ENCODE data around the gene LRRN4CL.

The LRRN4CL gene

DNA sequence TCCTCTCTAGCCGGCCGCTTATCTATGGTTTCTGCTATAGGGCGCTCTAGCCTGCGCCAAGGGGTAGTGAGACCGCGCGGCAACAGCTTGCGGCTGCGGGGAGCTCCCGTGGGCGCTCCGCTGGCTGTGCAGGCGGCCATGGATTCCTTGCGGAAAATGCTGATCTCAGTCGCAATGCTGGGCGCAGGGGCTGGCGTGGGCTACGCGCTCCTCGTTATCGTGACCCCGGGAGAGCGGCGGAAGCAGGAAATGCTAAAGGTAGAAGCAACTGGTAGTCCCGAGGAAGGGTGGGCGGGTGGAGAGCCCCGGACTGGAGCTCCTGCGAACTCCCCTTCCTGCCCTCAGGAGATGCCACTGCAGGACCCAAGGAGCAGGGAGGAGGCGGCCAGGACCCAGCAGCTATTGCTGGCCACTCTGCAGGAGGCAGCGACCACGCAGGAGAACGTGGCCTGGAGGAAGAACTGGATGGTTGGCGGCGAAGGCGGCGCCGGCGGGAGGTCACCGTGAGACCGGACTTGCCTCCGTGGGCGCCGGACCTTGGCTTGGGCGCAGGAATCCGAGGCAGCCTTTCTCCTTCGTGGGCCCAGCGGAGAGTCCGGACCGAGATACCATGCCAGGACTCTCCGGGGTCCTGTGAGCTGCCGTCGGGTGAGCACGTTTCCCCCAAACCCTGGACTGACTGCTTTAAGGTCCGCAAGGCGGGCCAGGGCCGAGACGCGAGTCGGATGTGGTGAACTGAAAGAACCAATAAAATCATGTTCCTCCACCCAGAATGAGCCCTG lies 17.5 kb downstream of the LRRN4CL start, which contains the start of the genes LBHD1 and UQCC3:
Gene LBHD1 (minus strand): TSS at position 660 of the 782 bp plus-strand sequence. CDS start 2,236 bp downstream, outside the sequence.
Gene UQCC3 (plus strand): TSS at position 66 of the 782 bp plus-strand sequence. CDS start 73 bp downstream, at position 139.
- H3K4me2 ChIP-seq (ENCODE audit: low read depth, low read length): peak within 1 kb of the TSS; percentile 83
- peak within 1 kb of the TSS; percentile 89 for H3K9ac ChIP-seq (ENCODE audit: low read length)
- H2AFZ ChIP-seq (ENCODE audit: low read length): peak within 1 kb of the TSS; percentile 87
- H3K9me3 ChIP-seq (replicated peaks; ENCODE audit: insufficient read depth, low read length): no peaks in the 10 kb centered on the region
- TF ChIP-seq EZH2 (optimal IDR thresholded peaks at IDR 0.05; ENCODE audit: low read depth, low read length) (no peak), EZH2phosphoT487 (IDR thresholded peaks at IDR 0.05; ENCODE audit: low read length) (no peak)
- no peaks in the 10 kb centered on the region for H4K20me1 ChIP-seq (ENCODE audit: insufficient read depth, low read length)
- DNase-seq: peak; percentile 86
- no peaks in the 10 kb centered on the region for H3K27me3 ChIP-seq (replicated peaks; ENCODE audit: insufficient read depth, low read length)
- H3F3A ChIP-seq (ENCODE audit: insufficient read depth, low read length): peaks cover 42% of the 10 kb centered on the region
- peak within 1 kb of the TSS; percentile 98 for H3K4me3 ChIP-seq (ENCODE audit: low read length)
- peaks cover 57% of the 10 kb centered on the region for H3K79me2 ChIP-seq (ENCODE audit: low read length)
- H3K4me1 ChIP-seq (ENCODE audit: low read length): peaks cover 8% of the 10 kb centered on the region
- H3K9me2 ChIP-seq (replicated peaks; ENCODE audit: insufficient read depth, low read length): no peaks in the 10 kb centered on the region
- no peaks in the 10 kb centered on the region; the same call in none of the 2 replicates for H3K36me3 ChIP-seq (replicated peaks; ENCODE audit: insufficient read depth, low read length)
- peak within 1 kb of the TSS; percentile 65 for H3K27ac ChIP-seq (ENCODE audit: low read length)

DNA sequence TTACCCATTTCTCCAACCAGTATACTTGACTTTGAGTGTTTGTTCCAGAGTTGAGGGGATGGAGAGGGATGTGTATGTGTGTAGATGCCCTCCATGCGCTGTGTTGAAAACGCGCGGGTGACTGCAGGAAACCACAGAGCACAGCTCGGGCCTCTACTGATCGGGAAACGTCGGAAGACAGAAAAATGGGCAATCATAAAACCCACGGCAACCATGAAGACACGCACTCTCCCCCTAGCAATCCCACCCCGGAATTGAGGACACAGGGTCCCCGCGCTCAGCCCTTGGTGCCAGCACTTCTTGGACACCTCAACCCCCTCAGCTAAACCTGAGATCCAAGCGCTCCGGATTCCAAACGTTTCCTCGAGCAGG lies 18.1 kb downstream of the LRRN4CL start:
- no peak for DNase-seq
- H3K9me3 ChIP-seq (replicated peaks; ENCODE audit: insufficient read depth, low read length): no peaks in the 10 kb centered on the region
- H3K79me2 ChIP-seq (ENCODE audit: low read length): peaks cover 57% of the 10 kb centered on the region

DNA sequence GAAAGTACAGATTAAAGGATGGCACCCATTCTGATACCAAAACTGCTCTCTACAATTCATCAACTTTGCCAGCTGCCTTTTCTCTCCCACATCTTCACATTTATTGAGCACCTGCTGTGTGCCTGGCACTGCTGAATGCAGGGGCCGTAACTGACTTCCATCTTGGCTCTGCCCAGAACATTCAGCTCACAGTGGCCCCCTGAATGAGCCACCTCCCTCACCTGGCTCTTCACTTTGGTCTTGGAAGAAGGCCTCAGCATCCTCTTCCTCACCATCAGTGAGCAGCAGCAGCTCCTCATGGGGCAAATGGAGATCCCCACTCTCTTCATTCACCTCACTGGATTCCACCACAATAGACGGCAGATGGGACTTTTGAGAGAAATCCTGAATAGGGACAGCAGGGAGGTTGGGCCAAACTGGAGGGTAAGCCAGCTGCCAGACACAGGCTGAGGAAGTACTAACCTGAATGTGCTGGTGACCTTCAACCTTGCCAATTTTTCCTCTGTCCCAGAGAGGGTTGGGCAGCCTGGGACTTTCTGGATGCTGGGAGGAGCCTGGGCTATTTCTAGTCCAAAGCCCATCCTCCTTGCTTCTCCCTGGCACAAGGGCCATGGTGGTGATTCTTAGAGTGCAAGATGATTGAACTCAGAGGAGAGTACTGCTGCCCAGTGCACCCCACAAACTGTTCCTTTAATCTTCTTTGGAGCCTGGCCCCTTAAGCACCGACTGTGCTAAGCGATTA lies 19.7 kb downstream of the LRRN4CL start:
- TF ChIP-seq EZH2 (optimal IDR thresholded peaks at IDR 0.05; ENCODE audit: low read depth, low read length) (no peak), EZH2phosphoT487 (IDR thresholded peaks at IDR 0.05; ENCODE audit: low read length) (no peak)
- TF ChIP-seq, protein P1, sequence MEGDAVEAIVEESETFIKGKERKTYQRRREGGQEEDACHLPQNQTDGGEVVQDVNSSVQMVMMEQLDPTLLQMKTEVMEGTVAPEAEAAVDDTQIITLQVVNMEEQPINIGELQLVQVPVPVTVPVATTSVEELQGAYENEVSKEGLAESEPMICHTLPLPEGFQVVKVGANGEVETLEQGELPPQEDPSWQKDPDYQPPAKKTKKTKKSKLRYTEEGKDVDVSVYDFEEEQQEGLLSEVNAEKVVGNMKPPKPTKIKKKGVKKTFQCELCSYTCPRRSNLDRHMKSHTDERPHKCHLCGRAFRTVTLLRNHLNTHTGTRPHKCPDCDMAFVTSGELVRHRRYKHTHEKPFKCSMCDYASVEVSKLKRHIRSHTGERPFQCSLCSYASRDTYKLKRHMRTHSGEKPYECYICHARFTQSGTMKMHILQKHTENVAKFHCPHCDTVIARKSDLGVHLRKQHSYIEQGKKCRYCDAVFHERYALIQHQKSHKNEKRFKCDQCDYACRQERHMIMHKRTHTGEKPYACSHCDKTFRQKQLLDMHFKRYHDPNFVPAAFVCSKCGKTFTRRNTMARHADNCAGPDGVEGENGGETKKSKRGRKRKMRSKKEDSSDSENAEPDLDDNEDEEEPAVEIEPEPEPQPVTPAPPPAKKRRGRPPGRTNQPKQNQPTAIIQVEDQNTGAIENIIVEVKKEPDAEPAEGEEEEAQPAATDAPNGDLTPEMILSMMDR (IDR thresholded peaks at IDR 0.05; ENCODE audit: low read length): no peak
- no peak overlapping the region for H3K4me2 ChIP-seq (ENCODE audit: low read depth, low read length)
- no peak overlapping the region for H3K27ac ChIP-seq (ENCODE audit: low read length)
- no peaks in the 10 kb centered on the region for H3K9me3 ChIP-seq (replicated peaks; ENCODE audit: insufficient read depth, low read length)
- H3K79me2 ChIP-seq (ENCODE audit: low read length): peaks cover 63% of the 10 kb centered on the region
- no peaks in the 10 kb centered on the region for H4K20me1 ChIP-seq (ENCODE audit: insufficient read depth, low read length)
- no peaks in the 10 kb centered on the region; the same call in 1 of the 2 replicates for H3K36me3 ChIP-seq (replicated peaks; ENCODE audit: insufficient read depth, low read length)
- H3K27me3 ChIP-seq (replicated peaks; ENCODE audit: insufficient read depth, low read length): no peaks in the 10 kb centered on the region
- H3K4me3 ChIP-seq (ENCODE audit: low read length): no peak overlapping the region
- H3F3A ChIP-seq (ENCODE audit: insufficient read depth, low read length): peaks cover 56% of the 10 kb centered on the region
- H3K4me1 ChIP-seq (ENCODE audit: low read length): peaks cover 13% of the 10 kb centered on the region
- H2AFZ ChIP-seq (ENCODE audit: low read length): no peak overlapping the region
- H3K9ac ChIP-seq (ENCODE audit: low read length): no peak overlapping the region
- no peaks in the 10 kb centered on the region for H3K9me2 ChIP-seq (replicated peaks; ENCODE audit: insufficient read depth, low read length)
- DNase-seq: no peak

More for the DNA sequence above, 18.1 kb downstream of the LRRN4CL start:
- peak overlapping the region; percentile 89 for H3K9ac ChIP-seq (ENCODE audit: low read length)
- H2AFZ ChIP-seq (ENCODE audit: low read length): peak overlapping the region; percentile 87
- peak overlapping the region; percentile 65; the same call in 1 of the 2 replicates for H3K27ac ChIP-seq (ENCODE audit: low read length)
- peaks cover 10% of the 10 kb centered on the region for H3K4me1 ChIP-seq (ENCODE audit: low read length)
- peak overlapping the region; percentile 98 for H3K4me3 ChIP-seq (ENCODE audit: low read length)
- H3K9me2 ChIP-seq (replicated peaks; ENCODE audit: insufficient read depth, low read length): no peaks in the 10 kb centered on the region
- TF ChIP-seq EZH2phosphoT487 (IDR thresholded peaks at IDR 0.05; ENCODE audit: low read length) (no peak), EZH2 (optimal IDR thresholded peaks at IDR 0.05; ENCODE audit: low read depth, low read length) (no peak)
- TF ChIP-seq, protein P1 (IDR thresholded peaks at IDR 0.05; ENCODE audit: low read length): no peak
- no peaks in the 10 kb centered on the region for H4K20me1 ChIP-seq (ENCODE audit: insufficient read depth, low read length)
- no peaks in the 10 kb centered on the region for H3K27me3 ChIP-seq (replicated peaks; ENCODE audit: insufficient read depth, low read length)
- H3K36me3 ChIP-seq (replicated peaks; ENCODE audit: insufficient read depth, low read length): no peaks in the 10 kb centered on the region; the same call in 1 of the 2 replicates
- peak overlapping the region; percentile 83 for H3K4me2 ChIP-seq (ENCODE audit: low read depth, low read length)
- peaks cover 42% of the 10 kb centered on the region for H3F3A ChIP-seq (ENCODE audit: insufficient read depth, low read length)

Data from MM.1S (cell line).